GM21529 (cell line): ENCODE results near the gene RIPPLY3.

ENCODE experiments used
- ATAC-seq: cut with Tn5 transposase; IDR thresholded peaks from one replicate; pipeline ENCODE4 v1.9.1; 2021; ENCODE audit not compliant: unreplicated experiment

RIPPLY3 gene

DNA sequence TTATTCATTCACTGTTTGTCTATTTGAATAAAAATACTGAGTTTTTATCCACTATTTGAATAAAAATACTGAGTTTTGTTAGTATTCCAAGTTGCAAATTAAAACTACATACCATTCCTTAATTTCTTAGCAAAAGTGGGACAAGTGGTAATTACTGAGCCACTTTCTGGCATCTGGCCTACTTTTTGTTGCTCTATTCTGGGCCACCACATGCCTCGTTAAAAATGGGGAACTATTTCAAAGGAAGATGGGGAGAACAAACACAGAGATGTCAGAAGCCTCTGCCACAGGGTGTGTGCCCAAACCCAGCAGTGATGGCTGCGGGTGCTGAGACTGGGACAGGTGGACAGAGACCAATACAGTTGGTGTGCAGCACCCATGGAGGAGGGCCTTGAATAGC lies 51.8 kb downstream of the RIPPLY3 start:
- no peak for ATAC-seq

DNA sequence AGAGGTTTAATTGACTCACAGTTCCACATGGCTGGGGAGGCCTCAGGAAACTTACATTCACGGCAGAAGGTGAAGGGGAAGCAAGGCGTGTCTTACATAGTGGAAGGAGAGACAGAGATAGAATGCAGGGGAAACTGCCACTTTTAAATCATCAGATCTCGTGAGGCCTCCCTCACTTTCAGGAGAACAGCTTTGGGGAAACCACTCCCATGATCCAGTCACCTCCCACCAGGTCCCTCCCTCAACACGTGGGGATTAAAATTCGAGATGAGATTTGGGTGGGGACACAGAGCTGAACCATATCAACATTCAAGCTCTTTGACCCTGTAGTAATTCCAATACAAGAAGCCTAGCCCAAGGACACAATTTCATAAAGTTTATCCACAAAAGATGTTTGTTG lies 52.7 kb downstream of the RIPPLY3 start:
- ATAC-seq: no peak

DNA sequence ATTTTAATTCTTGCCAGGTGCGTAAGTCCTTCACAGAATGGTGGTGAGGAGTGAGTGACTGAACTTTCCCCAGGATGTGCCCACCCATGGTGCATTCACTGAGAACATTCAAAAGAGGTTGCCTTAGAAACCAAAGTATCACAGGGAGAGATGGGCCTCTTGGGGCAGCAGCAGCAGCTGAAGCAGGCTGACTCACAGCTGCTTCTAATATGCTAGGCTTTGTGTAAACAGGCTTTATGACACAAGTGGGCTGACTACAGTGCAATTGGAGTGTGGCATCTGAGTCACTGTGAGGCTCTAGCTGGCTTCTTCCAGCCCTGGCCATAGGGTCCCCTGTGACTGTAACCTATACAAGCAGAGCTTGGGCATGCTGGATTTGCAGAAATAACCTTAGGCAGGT lies 53.8 kb downstream of the RIPPLY3 start:
- ATAC-seq: no peak

DNA sequence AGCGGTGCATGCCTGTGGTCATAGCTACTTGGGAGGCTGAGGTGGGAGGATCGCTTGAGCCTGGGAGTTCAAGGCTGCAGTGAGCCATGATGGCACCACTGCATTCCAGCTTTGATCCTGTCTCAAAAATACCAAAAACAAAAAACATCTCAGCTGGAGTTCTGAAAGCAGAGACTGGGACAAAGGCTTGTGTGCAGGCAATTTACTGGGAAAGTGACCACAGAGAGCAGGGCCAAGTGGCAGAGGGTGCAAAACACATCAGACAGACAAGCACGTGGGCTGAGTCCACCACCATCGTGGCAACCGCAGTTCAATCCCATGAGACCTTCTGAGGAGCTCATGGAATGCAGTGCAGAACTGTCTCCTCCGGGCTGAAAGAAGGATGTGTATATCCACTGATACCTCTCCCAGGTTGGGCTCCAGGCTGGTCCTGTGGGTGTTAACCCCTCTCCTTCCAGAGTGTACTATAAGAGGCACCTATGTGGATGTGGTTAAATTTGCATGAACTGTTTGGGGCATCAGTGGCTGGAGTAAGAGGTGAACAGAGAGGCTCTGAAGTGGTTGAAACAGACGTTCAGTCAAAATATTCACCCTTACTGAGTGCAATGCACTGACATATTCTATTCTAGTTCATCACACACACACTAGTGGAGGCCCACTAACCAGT lies 55.6 kb downstream of the RIPPLY3 start:
- ATAC-seq: no peak

DNA sequence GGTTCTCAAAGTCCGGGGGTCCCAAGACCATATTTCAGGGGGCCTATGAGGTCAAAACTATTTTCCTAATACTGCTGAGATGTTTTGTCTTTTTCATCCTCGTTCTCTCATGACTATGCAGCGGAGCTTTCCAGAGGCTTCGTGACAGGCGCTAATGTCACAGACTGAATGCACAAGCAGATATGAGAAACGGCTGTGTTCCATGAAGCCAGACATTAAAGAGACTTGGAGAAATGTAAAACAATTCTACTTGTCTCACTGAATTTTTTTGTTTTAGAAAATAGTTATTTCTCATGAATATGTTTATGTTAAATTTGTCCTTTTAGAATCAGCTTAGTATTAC lies 56.1 kb downstream of the RIPPLY3 start:
- no peak for ATAC-seq

DNA sequence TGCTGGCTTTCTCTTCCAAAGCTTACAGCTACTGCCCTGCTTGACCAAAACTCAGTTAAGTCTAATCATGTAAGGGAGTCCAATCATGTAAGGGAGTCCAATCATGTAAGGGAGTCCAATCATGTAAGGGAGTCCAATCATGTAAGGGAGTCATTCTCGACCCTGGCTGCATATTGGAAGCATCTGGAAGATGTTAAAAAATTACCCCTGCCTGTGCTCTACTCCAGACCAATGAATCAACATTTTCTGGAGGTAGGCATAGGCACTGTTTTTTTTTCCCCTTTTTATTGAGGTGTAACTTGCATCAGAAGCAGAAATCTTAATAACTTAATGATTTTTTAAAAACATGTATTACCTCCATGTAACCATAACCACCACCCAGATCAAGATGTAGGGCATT lies 56.9 kb downstream of the RIPPLY3 start:
- no peak for ATAC-seq

DNA sequence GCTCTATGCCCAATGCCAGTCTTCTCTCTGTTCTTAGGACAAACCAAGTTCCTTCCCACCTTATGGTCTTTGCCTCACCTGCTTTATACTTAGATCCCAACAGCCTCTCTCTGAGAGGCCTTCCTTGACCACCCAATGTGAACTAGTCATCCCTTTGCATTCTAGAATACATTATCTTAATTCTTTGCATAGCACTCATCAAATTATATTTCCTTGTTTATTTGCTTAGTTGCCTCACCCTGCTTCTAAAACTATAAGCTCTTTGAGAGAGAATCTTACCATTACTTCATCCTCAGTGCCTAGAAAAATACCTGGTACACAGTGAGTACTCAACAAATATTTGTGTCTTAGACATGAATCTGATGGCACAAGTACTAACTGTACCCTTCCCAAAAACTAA lies 58.3 kb downstream of the RIPPLY3 start:
- ATAC-seq: no peak

DNA sequence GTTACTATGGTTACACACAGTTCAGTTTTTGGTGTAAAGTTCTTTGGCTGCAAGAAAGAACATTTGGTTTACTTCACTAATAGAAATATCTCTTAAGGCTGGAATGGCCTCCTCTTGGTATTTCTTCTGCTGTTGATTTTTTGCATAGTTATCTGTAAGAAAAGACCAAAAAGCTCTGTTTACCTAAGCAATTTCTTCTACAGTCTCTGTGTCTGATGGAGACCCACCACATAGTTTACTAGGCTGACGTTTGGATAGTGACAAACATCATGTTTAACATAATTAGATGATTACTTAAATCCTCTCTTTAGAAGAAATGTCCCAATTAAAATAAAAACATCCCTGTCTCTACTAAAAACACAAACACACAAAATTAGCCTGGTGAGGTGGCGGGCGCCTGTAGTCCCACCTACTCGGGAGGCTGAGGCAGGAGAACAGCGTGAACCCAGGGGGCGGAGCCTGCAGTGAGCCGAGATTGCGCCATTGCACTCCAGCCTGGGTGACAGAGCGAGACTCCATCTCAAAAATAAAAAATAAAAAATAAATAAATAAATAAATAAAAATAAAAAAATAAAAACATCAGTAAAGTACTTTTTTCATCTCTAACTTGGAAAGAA lies 59.2 kb downstream of the RIPPLY3 start:
- ATAC-seq: no peak
